Endothelial cell of hepatic sinusoid (primary cell): ENCODE results near the gene GTF2F1.
"Not testable (repeated sequence)": the region's sequence is repeated elsewhere in the genome, so short reads cannot be mapped to it uniquely, and the experiment has no call there.

ENCODE experiments used
- in situ Hi-C: cut with HindIII; loops from 2 replicates; pipeline ENCODE4 v1.10.0; 2017; ENCODE audit warnings: low sequenced_read_pairs

Gene GTF2F1

DNA sequence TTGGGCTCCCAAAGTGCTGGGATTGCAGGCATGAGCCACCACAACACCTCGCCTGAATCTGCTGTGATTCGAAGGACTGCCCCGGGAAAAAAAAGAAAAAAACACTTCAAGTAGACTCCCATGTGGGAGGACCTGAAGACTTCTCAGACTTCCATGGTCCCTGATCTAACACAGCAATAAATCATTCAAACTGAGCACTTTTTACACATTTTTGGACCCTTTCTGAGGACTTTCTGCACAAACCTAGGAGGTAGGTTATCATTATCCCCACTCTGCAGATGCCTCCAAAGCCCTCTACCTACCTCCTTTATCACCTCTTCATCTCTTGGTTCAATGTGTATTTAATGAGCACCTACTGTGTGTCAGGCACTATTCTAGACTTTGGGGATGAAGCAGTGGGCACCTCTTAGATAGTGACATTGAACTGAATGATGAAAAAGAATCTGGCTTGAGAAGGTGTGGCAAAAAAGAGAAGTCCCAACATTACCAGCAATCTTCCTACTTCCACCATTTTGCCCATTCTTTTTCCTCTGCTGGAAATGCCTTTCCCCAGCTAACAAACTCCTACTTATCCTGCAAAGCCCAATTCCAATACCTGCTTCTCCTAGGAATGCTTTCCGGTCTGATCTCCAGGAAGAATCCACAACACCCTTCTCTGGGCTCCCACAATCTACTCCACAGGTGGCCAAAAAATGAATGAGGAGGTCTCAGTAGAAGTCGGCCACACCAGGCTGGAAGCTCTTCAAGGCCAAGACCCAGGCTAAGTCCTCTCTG is 33.2 kb downstream of the GTF2F1 start:
- in situ Hi-C loops, result no loop called here

GRCh38 chr19:6358003-6358402 is 35.0 kb downstream of the GTF2F1 start:
- in situ Hi-C loops, result no loop called here

DNA sequence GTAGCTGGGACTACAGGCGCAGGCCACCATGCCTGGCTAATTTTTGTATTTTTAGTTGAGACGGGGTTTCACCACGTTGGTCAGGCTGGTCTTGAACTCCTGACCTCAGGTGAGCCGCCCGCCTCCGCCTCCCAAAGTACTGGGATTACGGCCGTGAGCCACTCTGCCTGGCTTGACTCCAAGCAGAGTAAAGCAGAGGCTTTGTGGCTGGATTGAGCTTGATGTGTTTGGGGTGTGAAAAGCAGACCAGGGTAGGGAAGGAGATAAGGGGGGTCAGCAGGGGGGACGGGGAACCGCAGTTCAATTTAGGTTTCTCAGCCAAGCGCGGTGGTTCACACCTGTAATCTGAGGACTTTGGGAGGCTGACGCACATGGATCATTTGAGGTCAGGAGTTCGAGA is 35.8 kb downstream of the GTF2F1 start:
- in situ Hi-C loops, result no loop called here

- in situ Hi-C loops, result not testable (repeated sequence)
Measured at GRCh38 chr19:6355321-6356040, 37.5 kb downstream of the GTF2F1 start.

GRCh38 chr19:6354098-6354674 is 38.8 kb downstream of the GTF2F1 start:
- in situ Hi-C loops, result no loop called here

DNA sequence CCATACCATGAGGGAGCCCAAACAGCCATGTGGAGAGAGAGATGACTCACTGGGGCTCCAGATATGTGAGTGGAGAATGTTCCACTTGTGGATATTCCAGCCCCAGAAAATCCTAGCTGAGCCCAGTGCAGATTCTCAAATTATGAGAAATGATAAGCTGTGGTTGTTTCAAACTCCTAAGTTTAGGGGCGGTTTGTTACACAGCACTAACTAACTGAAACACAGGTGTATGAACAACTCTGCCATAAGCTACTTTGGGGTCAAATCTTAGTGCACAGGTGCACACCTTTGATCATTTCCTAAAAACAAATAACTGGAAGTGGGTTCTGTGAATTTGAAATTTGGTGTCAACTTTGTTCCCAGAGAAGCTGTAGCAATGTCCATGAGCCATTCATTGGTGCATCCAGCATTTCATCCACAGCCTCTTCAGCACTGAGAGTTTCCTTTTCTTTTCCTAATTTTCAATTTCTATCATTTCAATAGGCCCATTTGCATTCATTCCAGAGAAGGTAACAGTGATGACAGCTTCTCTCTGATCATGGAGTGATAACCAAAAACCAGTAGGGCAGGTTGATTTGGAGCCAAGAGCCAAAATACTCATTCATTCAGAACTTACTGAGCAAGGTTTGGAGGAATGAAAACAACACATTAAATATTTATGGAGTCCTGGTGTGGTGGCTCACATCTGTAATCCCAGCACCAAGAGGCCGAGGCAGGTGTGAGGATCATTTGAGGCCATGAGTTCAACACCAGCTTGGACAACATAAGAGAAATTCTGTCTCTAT is 40.4 kb downstream of the GTF2F1 start:
- in situ Hi-C loops, result no loop called here

GRCh38 chr19:6350688-6351087 is 42.3 kb downstream of the GTF2F1 start:
- in situ Hi-C loops, result no loop called here

DNA sequence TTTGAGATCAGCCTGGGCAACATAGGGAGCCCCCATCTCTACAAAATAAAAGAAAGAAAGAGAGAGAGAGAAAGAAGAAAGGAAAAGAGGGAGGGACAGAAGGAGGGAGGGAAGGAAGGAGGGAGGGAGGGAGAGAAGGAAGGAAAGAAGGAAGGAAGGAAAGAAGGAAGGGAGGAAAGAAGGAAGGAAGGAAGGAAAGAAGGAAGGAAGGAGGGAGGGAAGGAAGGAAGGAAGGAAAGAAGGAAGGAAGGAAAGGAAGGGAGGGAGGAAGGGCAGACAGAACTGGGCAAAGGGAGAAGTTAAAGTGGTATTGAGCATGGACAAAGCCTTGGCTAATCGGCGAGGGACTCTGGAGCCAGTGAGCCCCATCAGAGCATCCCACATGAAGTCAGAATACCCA is 43.7 kb downstream of the GTF2F1 start:
- in situ Hi-C loops, result not testable (repeated sequence)

- in situ Hi-C loops, result no loop called here
Measured at GRCh38 chr19:6343462-6343861, 49.5 kb downstream of the GTF2F1 start.

- in situ Hi-C loops, result no loop called here
Measured at GRCh38 chr19:6340493-6341201, 52.3 kb downstream of the GTF2F1 start.

DNA sequence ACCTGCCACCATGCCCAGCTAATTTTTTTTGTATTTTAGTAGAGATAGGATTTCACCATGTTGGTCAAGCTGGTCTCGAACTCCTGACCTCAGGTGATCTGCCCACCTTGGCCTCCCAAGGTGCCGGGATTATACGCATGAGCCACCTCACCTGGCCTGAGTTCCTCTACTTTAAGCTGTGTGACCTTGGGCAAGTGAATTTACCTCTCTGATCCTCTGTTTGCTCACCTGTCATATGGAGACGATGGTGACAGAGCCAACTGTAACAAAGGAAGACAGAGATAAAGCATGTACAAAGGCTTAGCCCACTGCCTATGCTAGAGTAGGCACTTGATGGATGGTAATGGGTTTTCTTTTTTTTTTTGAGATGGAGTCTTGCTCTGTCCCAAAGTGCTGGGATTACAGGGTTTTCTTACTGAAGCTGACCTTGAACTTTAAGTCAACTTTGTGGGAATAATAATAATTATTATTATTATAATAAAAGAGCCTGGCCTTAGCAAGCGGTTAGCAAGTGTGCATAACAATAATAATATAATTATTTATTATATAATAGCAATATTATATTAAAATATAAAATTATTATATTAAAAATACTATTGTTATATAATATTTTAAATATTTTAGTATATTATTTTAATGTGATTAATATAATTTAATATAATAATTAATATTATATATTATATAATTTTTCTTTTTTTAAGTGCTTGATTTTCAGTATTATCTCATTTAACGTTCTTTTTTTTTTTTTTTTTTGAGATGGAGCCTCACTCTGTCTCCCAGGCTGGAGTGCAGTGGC is 58.3 kb downstream of the GTF2F1 start:
- in situ Hi-C loops, result loop anchor here (10.0 kb wide), 2 partner anchors 60 to 190 kb away; partner anchors contain the start of gene MLLT1

DNA sequence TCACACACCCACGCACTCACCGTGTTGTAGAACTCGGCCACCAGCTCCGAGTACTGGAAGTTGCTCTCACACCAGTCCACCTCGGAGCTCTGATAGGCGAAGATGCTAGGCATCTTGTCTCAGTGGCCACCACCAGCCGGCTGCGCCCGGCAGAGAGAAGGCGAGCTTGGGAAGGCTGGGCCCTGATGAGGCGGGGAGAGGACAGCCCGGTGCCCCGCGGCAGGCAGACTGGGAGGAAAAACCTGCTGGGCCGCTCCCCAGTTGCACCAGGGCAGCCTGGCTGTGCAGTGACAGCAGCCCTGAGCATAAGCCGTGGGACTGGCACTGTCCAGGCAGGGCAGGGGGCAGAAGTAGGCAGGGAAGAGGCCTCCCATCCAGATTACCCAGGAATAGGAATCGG is 59.5 kb downstream of the GTF2F1 start, which contains the start of gene ACER1:
Gene ACER1, minus strand, starts transcription at position 174 of the 400 bp plus-strand sequence. Its CDS starts 61 bp downstream, at position 113.
- in situ Hi-C loops, result loop anchor here (10.0 kb wide), 2 partner anchors 59 to 189 kb away; partner anchors contain the start of gene MLLT1
